Measurements from ENCODE around the gene MYL10. TPM values are rescaled to one million over a fixed set of nuclear protein-coding genes. Genes with fewer than 3 reads are reported as not detected.

MYL10 gene
- total RNA-seq: not detected

DNA sequence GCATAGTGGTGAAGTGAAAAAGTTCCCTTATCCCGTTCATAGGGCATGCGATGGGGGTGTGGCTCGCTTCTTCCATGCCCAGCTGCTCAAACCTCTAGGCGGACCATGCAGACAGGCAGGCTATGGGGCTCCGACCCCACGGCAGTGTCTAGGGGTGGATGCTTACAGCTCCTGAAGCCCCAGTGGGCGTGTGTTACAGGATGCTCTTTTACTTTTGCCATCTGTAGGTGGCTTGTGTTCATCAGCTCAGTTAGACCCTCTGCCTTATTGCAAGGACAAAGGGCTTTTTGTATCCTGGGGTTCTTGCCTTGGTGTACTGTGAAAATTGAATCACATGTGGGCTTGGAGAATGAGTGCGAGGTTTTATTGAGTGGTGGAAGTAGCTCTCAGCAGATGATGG lies at the start of gene MYL10:
Gene MYL10, minus strand, starts transcription at position 126 of the 400 bp plus-strand sequence. CDS start 178 bp downstream, outside the sequence.
- intact Hi-C loops (cut with DNase I): no loop called here
- Histone ChIP-seq H3K4me1 (no peaks in the 10 kb centered on the region), H3K27me3 (no peaks in the 10 kb centered on the region), H3K36me3 (replicated peaks in 1 of 2; ENCODE audit: insufficient read depth in 1 of 2, low read depth in 2 of 2) (no peaks in the 10 kb centered on the region), H3K4me3 (no peak within 1 kb of the TSS), H3K27ac (no peak within 1 kb of the TSS), H3K9me3 (no peaks in the 10 kb centered on the region)
- no peak for TF ChIP-seq POLR2A (IDR thresholded peaks at IDR 0.05)
- WGBS, 2 donors: 77 to 80% methylated on average over 6 to 8 of the region's 8 CpGs
- DNase-seq (no peak), ATAC-seq (no peak)

DNA sequence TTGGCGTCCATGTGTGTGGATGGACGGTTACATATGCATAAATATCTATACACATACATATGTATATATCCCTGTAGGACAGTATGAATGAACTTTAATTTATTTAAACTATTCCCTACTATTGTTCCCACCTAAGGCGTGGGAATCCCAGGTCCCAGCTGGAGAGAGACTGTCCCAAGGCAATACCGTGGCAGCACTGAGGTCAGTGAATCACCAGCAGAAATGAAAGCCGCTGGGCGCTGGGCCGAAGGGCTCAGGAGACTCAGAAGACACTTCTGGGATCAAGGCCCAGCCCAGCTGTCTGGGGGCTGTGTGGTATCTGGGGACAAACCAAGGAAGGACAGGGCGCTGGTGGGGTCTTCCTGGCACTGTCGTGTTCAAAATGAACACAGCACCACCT lies 49.6 kb upstream of the MYL10 start:
- intact Hi-C loops (cut with DNase I): no loop called here

DNA sequence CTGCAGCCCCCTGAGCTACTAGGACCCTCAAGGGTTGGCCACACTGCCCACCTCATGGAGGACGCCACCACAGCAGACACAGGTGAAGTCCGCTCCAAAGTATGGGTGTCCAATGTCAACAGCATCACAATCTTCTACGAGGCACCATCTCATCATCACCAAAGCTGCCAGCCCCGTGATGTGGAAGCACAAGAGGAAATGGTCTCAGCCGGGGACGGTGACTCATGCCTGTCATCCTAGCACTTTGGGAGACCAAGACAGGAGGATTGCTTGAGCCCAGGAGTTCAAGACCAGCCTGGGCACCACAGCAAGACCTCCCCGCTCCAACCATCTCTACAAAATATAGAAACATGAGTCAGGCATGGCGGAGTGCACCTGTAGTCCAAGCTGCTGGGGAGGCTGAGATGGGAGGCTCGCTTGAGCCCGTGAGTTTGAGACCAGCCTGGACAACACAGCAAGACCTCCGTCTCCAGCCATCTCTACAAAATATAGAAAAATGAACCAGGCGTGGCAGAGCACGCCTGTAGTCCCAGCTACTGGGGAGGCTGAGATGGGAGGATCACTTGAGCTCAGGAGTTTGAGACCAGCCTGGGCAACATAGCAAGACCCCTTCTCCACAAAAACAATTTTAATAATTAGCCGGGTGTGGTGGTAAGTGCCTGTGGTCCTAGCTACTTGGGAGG lies 48.8 kb upstream of the MYL10 start:
- Histone ChIP-seq H3K27ac (no peak overlapping the region), H3K4me3 (no peak overlapping the region), H3K36me3 (replicated peaks in 1 of 2; ENCODE audit: insufficient read depth in 1 of 2, low read depth in 2 of 2) (no peaks in the 10 kb centered on the region), H3K9me3 (no peaks in the 10 kb centered on the region), H3K27me3 (no peaks in the 10 kb centered on the region), H3K4me1 (peaks cover 11% of the 10 kb centered on the region)
- DNase-seq (no peak), ATAC-seq (no peak)
- intact Hi-C loops (cut with DNase I): no loop called here
- 77 to 82% methylated on average over 13 to 14 of the region's 14 CpGs for WGBS, 2 donors
- TF ChIP-seq, protein P1, sequence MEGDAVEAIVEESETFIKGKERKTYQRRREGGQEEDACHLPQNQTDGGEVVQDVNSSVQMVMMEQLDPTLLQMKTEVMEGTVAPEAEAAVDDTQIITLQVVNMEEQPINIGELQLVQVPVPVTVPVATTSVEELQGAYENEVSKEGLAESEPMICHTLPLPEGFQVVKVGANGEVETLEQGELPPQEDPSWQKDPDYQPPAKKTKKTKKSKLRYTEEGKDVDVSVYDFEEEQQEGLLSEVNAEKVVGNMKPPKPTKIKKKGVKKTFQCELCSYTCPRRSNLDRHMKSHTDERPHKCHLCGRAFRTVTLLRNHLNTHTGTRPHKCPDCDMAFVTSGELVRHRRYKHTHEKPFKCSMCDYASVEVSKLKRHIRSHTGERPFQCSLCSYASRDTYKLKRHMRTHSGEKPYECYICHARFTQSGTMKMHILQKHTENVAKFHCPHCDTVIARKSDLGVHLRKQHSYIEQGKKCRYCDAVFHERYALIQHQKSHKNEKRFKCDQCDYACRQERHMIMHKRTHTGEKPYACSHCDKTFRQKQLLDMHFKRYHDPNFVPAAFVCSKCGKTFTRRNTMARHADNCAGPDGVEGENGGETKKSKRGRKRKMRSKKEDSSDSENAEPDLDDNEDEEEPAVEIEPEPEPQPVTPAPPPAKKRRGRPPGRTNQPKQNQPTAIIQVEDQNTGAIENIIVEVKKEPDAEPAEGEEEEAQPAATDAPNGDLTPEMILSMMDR (IDR thresholded peaks at IDR 0.05): no peak
- no peak for TF ChIP-seq POLR2A (IDR thresholded peaks at IDR 0.05)

More for the DNA sequence above, 49.6 kb upstream of the MYL10 start:
- no peaks in the 10 kb centered on the region for H3K9me3 ChIP-seq
- no peak for ATAC-seq
- DNase-seq: no peak
- H3K36me3 ChIP-seq (replicated peaks in 1 of 2; ENCODE audit: insufficient read depth in 1 of 2, low read depth in 2 of 2): no peaks in the 10 kb centered on the region
- TF ChIP-seq POLR2A (IDR thresholded peaks at IDR 0.05): no peak
- TF ChIP-seq, protein P1 (IDR thresholded peaks at IDR 0.05): no peak
- 75 to 83% methylated on average over 5 to 9 of the region's 9 CpGs for WGBS, 2 donors
- no peak overlapping the region for H3K27ac ChIP-seq
- H3K4me3 ChIP-seq: no peak overlapping the region
- no peaks in the 10 kb centered on the region for H3K27me3 ChIP-seq
- peaks cover 11% of the 10 kb centered on the region for H3K4me1 ChIP-seq

DNA sequence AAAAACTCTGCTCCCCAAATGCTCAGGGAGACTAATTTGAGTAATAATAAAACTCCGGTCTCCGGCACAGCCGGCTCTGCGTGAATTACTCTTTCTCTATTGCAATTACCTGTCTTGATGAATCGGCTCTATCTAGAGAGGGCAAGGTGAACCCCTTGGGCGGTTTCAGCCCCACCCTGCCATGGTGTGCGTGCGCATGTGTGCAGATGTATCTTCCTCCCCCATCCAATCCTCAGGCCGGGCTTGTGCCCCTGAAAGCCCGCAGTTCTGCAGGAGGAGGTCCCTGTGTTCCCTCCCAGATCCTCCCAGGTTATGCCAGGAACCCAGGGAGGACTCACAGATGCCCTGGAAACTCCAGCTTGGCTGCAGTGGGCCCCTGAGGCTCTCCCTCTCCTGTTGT lies 48.3 kb upstream of the MYL10 start:
- no peak for DNase-seq
- H3K9me3 ChIP-seq: no peaks in the 10 kb centered on the region
- intact Hi-C loops (cut with DNase I): no loop called here
- no peak for ATAC-seq
- WGBS, 2 donors: 52 to 57% methylated on average over 10 of the region's 10 CpGs
- no peaks in the 10 kb centered on the region for H3K27me3 ChIP-seq
- H3K27ac ChIP-seq: no peak overlapping the region
- no peak for TF ChIP-seq POLR2A (IDR thresholded peaks at IDR 0.05)
- TF ChIP-seq, protein P1 (IDR thresholded peaks at IDR 0.05): no peak
- H3K4me1 ChIP-seq: peaks cover 11% of the 10 kb centered on the region
- H3K4me3 ChIP-seq: no peak overlapping the region
- no peaks in the 10 kb centered on the region for H3K36me3 ChIP-seq (replicated peaks in 1 of 2; ENCODE audit: insufficient read depth in 1 of 2, low read depth in 2 of 2)

DNA sequence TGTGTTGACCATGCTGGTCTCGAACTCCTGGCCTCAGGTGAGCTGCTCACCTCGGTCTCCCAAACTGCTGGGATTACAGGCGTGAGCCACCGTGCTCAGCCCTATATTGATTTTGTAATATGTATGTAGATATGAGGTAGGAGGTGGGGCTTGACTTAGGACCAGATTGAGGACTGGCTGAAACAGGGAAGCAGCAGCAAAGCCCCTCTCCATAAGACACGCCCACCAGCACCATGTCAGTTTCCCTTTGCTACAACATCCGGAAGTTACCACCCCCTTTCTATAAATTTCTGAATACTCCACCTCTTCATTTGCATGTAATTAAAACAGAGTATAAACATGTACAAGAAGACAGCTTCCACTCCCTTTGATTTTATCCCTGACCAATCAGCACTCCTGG lies 47.9 kb upstream of the MYL10 start:
- H3K9me3 ChIP-seq: no peaks in the 10 kb centered on the region
- 46 to 68% methylated on average over 6 of the region's 6 CpGs for WGBS, 2 donors
- no peak for DNase-seq

More for the DNA sequence above, 47.9 kb upstream of the MYL10 start:
- no peak for ATAC-seq
- Histone ChIP-seq H3K4me1 (peaks cover 10% of the 10 kb centered on the region), H3K4me3 (no peak overlapping the region), H3K36me3 (replicated peaks in 1 of 2; ENCODE audit: insufficient read depth in 1 of 2, low read depth in 2 of 2) (no peaks in the 10 kb centered on the region), H3K27me3 (no peaks in the 10 kb centered on the region), H3K27ac (no peak overlapping the region)
- intact Hi-C loops (cut with DNase I): no loop called here
- TF ChIP-seq POLR2A (IDR thresholded peaks at IDR 0.05): no peak

Measured in body of pancreas (tissue), 4 donors.